GOT3 (cell line): Measurements from ENCODE around the gene MET.
"Not testable (repeated sequence)": the region's sequence is repeated elsewhere in the genome, so short reads cannot be mapped to it uniquely, and the experiment has no call there.

ENCODE experiments used
- DNase-seq: peaks from one replicate; lab custom pipeline; 2025; ENCODE audit warnings: mixed read lengths; lab: John Stamatoyannopoulos, UW

MET gene

GRCh38 chr7:116810267-116811116 is 138.5 kb downstream of the MET start:
- DNase-seq = no peak

GRCh38 chr7:116811768-116812167 is 139.8 kb downstream of the MET start:
- no peak for DNase-seq

GRCh38 chr7:116812860-116813259 is 140.9 kb downstream of the MET start:
- no peak for DNase-seq

GRCh38 chr7:116813371-116813770 is 141.4 kb downstream of the MET start:
- not testable (repeated sequence) for DNase-seq

GRCh38 chr7:116815041-116815440 is 143.0 kb downstream of the MET start:
- DNase-seq = no peak

- no peak for DNase-seq
These were observed 148.2 kb downstream of the MET start for GRCh38 chr7:116820149-116820548.

GRCh38 chr7:116821647-116822046 is 149.7 kb downstream of the MET start:
- not testable (repeated sequence) for DNase-seq

- DNase-seq = no peak
These were observed 152.5 kb downstream of the MET start for GRCh38 chr7:116824449-116824848.

- no peak for DNase-seq
These were observed 156.3 kb downstream of the MET start for GRCh38 chr7:116828281-116828680.

- DNase-seq = no peak
These were observed 157.0 kb downstream of the MET start for GRCh38 chr7:116829041-116829440.

GRCh38 chr7:116829493-116829892 is 157.5 kb downstream of the MET start:
- no peak for DNase-seq

GRCh38 chr7:116832692-116833091 is 160.7 kb downstream of the MET start:
- DNase-seq = no peak

- no peak for DNase-seq
These were observed 163.0 kb downstream of the MET start for GRCh38 chr7:116834815-116835504.

GRCh38 chr7:116836048-116836447 is 164.1 kb downstream of the MET start:
- DNase-seq = no peak

- DNase-seq = no peak
These were observed 164.9 kb downstream of the MET start for GRCh38 chr7:116836911-116837310.

- DNase-seq = no peak
These were observed 165.6 kb downstream of the MET start for GRCh38 chr7:116837586-116837985.

- no peak for DNase-seq
These were observed 168.3 kb downstream of the MET start for GRCh38 chr7:116840256-116840655.

GRCh38 chr7:116842371-116842770 is 170.4 kb downstream of the MET start:
- DNase-seq = no peak

- no peak for DNase-seq
These were observed 171.4 kb downstream of the MET start for GRCh38 chr7:116843378-116843777.
